Fibroblast of lung (primary cell): ENCODE measurements around the gene PALMD. TPM values are rescaled to one million over a fixed set of nuclear protein-coding genes. Genes with fewer than 3 reads are reported as not detected.

Source experiments
- DNase-seq, 2 donors: peaks; one replicate each; pipeline versions ENCODE4 v3.0.0 to v3.0.0-alpha.2; 2010; ENCODE audit warnings: low read depth in 2 of 2
- H2AFZ ChIP-seq: 2 replicates; pipeline ENCODE4 v1.5.1; 2012; ENCODE audit warnings: low read length, control low read depth, inconsistent platforms
- H3K27ac ChIP-seq: 2 replicates; pipeline ENCODE4 v1.5.1; 2011; ENCODE audit warnings: low read length, control low read depth; ENCODE audit not compliant: insufficient read depth
- H3K27me3 ChIP-seq: 2 replicates; pipeline ENCODE4 v1.5.1; 2011; ENCODE audit warnings: mild to moderate bottlenecking, low read length; ENCODE audit not compliant: control insufficient read depth, insufficient read depth
- H3K36me3 ChIP-seq: 2 replicates; pipeline ENCODE4 v1.5.1; 2011; ENCODE audit warnings: low read length; ENCODE audit not compliant: control insufficient read depth, insufficient read depth
- H3K4me1 ChIP-seq: 2 replicates; pipeline ENCODE4 v1.5.1; 2011; ENCODE audit warnings: low read length; ENCODE audit not compliant: control insufficient read depth, insufficient read depth; ENCODE audit errors: extremely low read depth
- H3K4me2 ChIP-seq: 2 replicates; pipeline ENCODE4 v1.5.1; 2011; ENCODE audit warnings: low read length, control low read depth; ENCODE audit not compliant: insufficient read depth; ENCODE audit errors: extremely low read depth
- H3K4me3 ChIP-seq, 4 experiments: fragments of 200-600 bp in 1 of 4; sonication (generic) in 1 of 4; replicated peaks in 1 of 4; 2 replicates each; pipeline ENCODE4 v1.5.1; 2011 to 2016; ENCODE audit warnings: low read length in 4 of 4, low read depth in 3 of 4, mild to moderate bottlenecking in 3 of 4, control low read depth in 2 of 4, inconsistent platforms in 1 of 4, mixed read lengths in 1 of 4; ENCODE audit not compliant: insufficient read depth in 1 of 4; ENCODE audit errors: control extremely low read depth in 1 of 4
- H3K79me2 ChIP-seq: 2 replicates; pipeline ENCODE4 v1.5.1; 2012; ENCODE audit warnings: mild to moderate bottlenecking, low read length, inconsistent platforms; ENCODE audit not compliant: control insufficient read depth, insufficient read depth
- H3K9ac ChIP-seq: 2 replicates; pipeline ENCODE4 v1.5.1; 2011; ENCODE audit warnings: mild to moderate bottlenecking, low read length, control low read depth; ENCODE audit not compliant: insufficient read depth
- H3K9me3 ChIP-seq: 2 replicates; pipeline ENCODE4 v1.5.1; 2012; ENCODE audit warnings: low read depth, low read length; ENCODE audit not compliant: control insufficient read depth, insufficient read depth
- H4K20me1 ChIP-seq: 2 replicates; pipeline ENCODE4 v1.5.1; 2011; ENCODE audit warnings: low read length; ENCODE audit not compliant: control insufficient read depth, insufficient read depth; ENCODE audit errors: extremely low read depth
- EZH2 ChIP-seq: IDR thresholded peaks from 2 replicates; pipeline ENCODE4 v1.5.1; 2012; ENCODE audit warnings: low read length, control low read depth, mild to moderate bottlenecking; ENCODE audit errors: missing control alignments
- polyA plus RNA-seq, 2 donors: library from polyadenylated mRNA; depleted of rRNA in 1 of 2; stranded (reverse) in 1 of 2; unstranded in 1 of 2; fragments of >200 nt; gene quantifications; 2 replicates each; pipeline ENCODE4 v1.2.1, GENCODE V29; 2011 to 2012; ENCODE audit warnings: missing spikeins in 1 of 2
- total RNA-seq: library from RNA; depleted of rRNA; stranded (reverse); fragments of >200 nt; gene quantifications from 2 replicates; pipeline ENCODE4 v1.2.1, GENCODE V29; 2014
- TF ChIP-seq, protein P1 (sequence below), 2 donors: IDR thresholded peaks in 1 of 2; conservative IDR thresholded peaks in 1 of 2; 1 replicate in 1 of 2; 2 replicates in 1 of 2; pipeline ENCODE4 v1.5.1; 2011 to 2012; ENCODE audit warnings: low read length in 2 of 2, control low read depth in 1 of 2, inconsistent platforms in 1 of 2, low read depth in 1 of 2, mild to moderate bottlenecking in 1 of 2

The PALMD gene
- total and polyA plus RNA-seq, 2 donors (not counting 1 experiment from before 2014, with no cell fraction given) = 1.5 to 31.0 TPM

DNA sequence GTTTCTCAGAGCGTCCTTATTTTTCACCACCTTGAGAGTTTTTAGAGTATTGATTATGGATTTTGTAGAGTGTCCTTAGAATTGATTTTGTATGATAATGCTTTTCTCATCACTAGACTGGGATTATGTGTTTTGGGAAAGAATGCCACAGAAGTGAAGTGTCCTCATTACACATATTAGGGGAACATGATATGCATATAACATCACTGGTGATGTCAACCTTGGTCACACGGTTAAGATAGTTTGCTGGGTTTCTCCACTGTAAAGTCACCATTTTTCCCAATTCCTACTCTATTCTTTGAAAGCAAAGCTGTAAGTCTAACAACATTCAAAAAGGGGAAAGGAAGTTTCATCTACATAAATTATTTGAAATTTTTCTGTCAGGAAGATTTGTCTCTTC lies 39.6 kb upstream of the PALMD start:
- H3K36me3 ChIP-seq = no peaks in the 10 kb centered on the region
- no peaks in the 10 kb centered on the region for H4K20me1 ChIP-seq
- H3K79me2 ChIP-seq = no peaks in the 10 kb centered on the region
- TF ChIP-seq EZH2 = no peak
- TF ChIP-seq, protein P1, sequence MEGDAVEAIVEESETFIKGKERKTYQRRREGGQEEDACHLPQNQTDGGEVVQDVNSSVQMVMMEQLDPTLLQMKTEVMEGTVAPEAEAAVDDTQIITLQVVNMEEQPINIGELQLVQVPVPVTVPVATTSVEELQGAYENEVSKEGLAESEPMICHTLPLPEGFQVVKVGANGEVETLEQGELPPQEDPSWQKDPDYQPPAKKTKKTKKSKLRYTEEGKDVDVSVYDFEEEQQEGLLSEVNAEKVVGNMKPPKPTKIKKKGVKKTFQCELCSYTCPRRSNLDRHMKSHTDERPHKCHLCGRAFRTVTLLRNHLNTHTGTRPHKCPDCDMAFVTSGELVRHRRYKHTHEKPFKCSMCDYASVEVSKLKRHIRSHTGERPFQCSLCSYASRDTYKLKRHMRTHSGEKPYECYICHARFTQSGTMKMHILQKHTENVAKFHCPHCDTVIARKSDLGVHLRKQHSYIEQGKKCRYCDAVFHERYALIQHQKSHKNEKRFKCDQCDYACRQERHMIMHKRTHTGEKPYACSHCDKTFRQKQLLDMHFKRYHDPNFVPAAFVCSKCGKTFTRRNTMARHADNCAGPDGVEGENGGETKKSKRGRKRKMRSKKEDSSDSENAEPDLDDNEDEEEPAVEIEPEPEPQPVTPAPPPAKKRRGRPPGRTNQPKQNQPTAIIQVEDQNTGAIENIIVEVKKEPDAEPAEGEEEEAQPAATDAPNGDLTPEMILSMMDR (conservative IDR thresholded peaks at IDR 0.05 in 1 of 2, IDR thresholded peaks at IDR 0.05 in 1 of 2; ENCODE audit: low read depth in 1 of 2, low read length in 2 of 2) = no peak
- H3K9ac ChIP-seq = no peak overlapping the region
- H3K27me3 ChIP-seq = no peaks in the 10 kb centered on the region
- no peak overlapping the region for H3K4me2 ChIP-seq
- H3K4me3 ChIP-seq = no peak overlapping the region
- H3K9me3 ChIP-seq = no peaks in the 10 kb centered on the region
- no peak overlapping the region for H2AFZ ChIP-seq
- DNase-seq = no peak
- H3K27ac ChIP-seq = no peak overlapping the region
- H3K4me1 ChIP-seq = peaks cover 2% of the 10 kb centered on the region

DNA sequence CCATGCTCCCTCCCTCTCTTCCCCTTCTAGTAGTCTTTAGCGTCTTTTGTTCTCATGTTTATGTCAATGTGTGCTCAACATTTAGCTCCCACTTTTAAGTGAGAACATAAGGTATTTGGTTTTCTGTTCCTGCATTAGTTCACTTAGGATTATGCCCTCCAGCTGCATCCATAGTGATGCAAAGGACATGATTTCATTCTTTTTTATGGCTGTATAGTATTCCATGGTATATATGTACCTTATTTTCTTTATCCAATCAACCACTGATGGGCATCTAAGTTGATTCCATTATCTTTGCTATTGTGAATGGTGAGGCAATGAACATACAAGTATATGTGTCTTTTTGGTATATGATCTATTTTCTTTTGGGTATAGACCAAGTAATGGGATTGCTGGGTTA lies 38.3 kb upstream of the PALMD start:
- Histone ChIP-seq H3K27me3 (no peaks in the 10 kb centered on the region), H3K79me2 (no peaks in the 10 kb centered on the region), H3K4me2 (no peak overlapping the region), H4K20me1 (no peaks in the 10 kb centered on the region), H3K4me3 (no peak overlapping the region), H2AFZ (no peak overlapping the region), H3K4me1 (peaks cover 2% of the 10 kb centered on the region), H3K9me3 (no peaks in the 10 kb centered on the region), H3K27ac (no peak overlapping the region), H3K9ac (no peak overlapping the region), H3K36me3 (no peaks in the 10 kb centered on the region)
- DNase-seq = no peak
- no peak for TF ChIP-seq EZH2
- TF ChIP-seq, protein P1 (conservative IDR thresholded peaks at IDR 0.05 in 1 of 2, IDR thresholded peaks at IDR 0.05 in 1 of 2; ENCODE audit: low read depth in 1 of 2, low read length in 2 of 2) = no peak

DNA sequence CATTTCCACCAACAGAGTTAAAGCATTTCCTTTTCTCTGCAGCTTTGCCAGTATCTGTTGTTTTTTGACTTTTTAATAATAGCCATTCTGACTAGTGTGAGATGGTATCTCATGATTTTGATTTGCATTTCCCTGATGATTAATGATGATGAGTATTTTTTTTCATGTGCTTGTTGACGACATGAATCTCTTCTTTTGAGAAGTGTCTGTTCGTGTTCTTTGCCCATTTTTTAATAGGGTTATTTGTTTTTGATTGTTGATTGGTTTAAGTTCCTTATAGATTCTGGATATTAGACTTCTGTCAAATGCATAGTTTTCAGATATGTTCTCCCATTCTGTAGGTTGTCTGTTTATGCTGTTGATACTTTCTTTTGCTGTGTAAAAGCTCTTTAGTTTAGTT lies 37.9 kb upstream of the PALMD start:
- H3K79me2 ChIP-seq = no peaks in the 10 kb centered on the region
- no peaks in the 10 kb centered on the region for H3K36me3 ChIP-seq
- H4K20me1 ChIP-seq = no peaks in the 10 kb centered on the region
- no peak overlapping the region for H3K4me2 ChIP-seq
- no peaks in the 10 kb centered on the region for H3K9me3 ChIP-seq
- no peak overlapping the region for H3K9ac ChIP-seq
- DNase-seq = no peak
- H3K27me3 ChIP-seq = no peaks in the 10 kb centered on the region
- TF ChIP-seq, protein P1 (conservative IDR thresholded peaks at IDR 0.05 in 1 of 2, IDR thresholded peaks at IDR 0.05 in 1 of 2; ENCODE audit: low read depth in 1 of 2, low read length in 2 of 2) = no peak
- no peak for TF ChIP-seq EZH2
- H2AFZ ChIP-seq = no peak overlapping the region
- H3K27ac ChIP-seq = no peak overlapping the region
- no peak overlapping the region for H3K4me3 ChIP-seq
- peaks cover 2% of the 10 kb centered on the region for H3K4me1 ChIP-seq
